ENCODE measurements around the gene LOXL1.

GRCh38 chr15:73915082-73915481 is 11.2 kb upstream of the LOXL1 start:
- TF ChIP-seq RCOR1 (conservative IDR thresholded peaks at IDR 0.05; ENCODE audit: low read depth, low read length) (no peak), EZH2 (IDR thresholded peaks at IDR 0.05; ENCODE audit: borderline replicate concordance, control insufficient read depth, low read depth, low read length) (no peak), CEBPB (IDR thresholded peaks at IDR 0.05; ENCODE audit: borderline replicate concordance in 1 of 2, low read depth in 2 of 2, low read length in 2 of 2) (no peak), CTCF (IDR thresholded peaks at IDR 0.05 in 2 of 3, conservative IDR thresholded peaks at IDR 0.05 in 1 of 3; ENCODE audit: control insufficient read depth in 2 of 3, extremely low read depth in 1 of 3, insufficient read depth in 1 of 3, low read depth in 3 of 3, low read length in 3 of 3) (no peak), IRF4 (IDR thresholded peaks at IDR 0.05; ENCODE audit: low read depth, low read length) (no peak), SIN3A (IDR thresholded peaks at IDR 0.05; ENCODE audit: low read depth, low read length) (no peak), ZNF384 (IDR thresholded peaks at IDR 0.05; ENCODE audit: borderline replicate concordance, low read depth, low read length) (no peak), ZSCAN29 (IDR thresholded peaks at IDR 0.05) (no peak), REST (IDR thresholded peaks at IDR 0.05; ENCODE audit: low read depth, low read length) (no peak), CREB1 (IDR thresholded peaks at IDR 0.05; ENCODE audit: low read depth) (no peak), TBL1XR1 (IDR thresholded peaks at IDR 0.05; ENCODE audit: low read depth, low read length) (no peak)
